ENCODE measurements around the gene NSUN2. TPM values are rescaled to one million over a fixed set of nuclear protein-coding genes. Genes with fewer than 3 reads are reported as not detected.
A peak's percentile ranks its signal among the peaks of the same experiment; 100 is the strongest.

NSUN2 gene
- total and polyA plus RNA-seq, 2 of the 4 experiments (the other 2 are of a cell fraction) = 51.1 to 61.1 TPM

- Histone ChIP-seq H3K4ac (ENCODE audit: low read depth, low read length) (no peak overlapping the region), H4K20me1 (ENCODE audit: insufficient read depth, low read length) (no peaks in the 10 kb centered on the region), H3K18ac (ENCODE audit: low read depth, low read length) (no peak overlapping the region), H2AK9ac (replicated peaks; ENCODE audit: low read depth, low read length, poor library complexity) (peak overlapping the region; percentile 42), H3K9me1 (ENCODE audit: insufficient read depth, low read length) (no peaks in the 10 kb centered on the region), H2BK20ac (ENCODE audit: low read depth, low read length) (no peak overlapping the region), H4K8ac (ENCODE audit: low read depth in 2 of 2, low read length in 2 of 2) (no peak overlapping the region), H3K9me3 (ENCODE audit: control insufficient read depth, insufficient read depth, low read length) (no peaks in the 10 kb centered on the region), H4K91ac (ENCODE audit: insufficient read depth, low read depth, low read length) (no peak overlapping the region), H3K27ac (ENCODE audit: insufficient read depth, low read length) (no peak overlapping the region), H3K9ac (ENCODE audit: low read depth, low read length) (no peak overlapping the region), H3K56ac (ENCODE audit: extremely low read depth, insufficient read depth, low read length) (no peak overlapping the region), H2BK120ac (ENCODE audit: low read depth, low read length) (no peak overlapping the region), H3K36me3 (ENCODE audit: control insufficient read depth, insufficient read depth, low read length) (no peaks in the 10 kb centered on the region), H3K79me1 (ENCODE audit: low read depth in 1 of 2, low read length in 2 of 2) (no peaks in the 10 kb centered on the region), H3K27me3 (ENCODE audit: control insufficient read depth, insufficient read depth, low read length) (peaks cover 51% of the 10 kb centered on the region), H3K14ac (replicated peaks; ENCODE audit: low read depth, low read length) (no peak overlapping the region), H3K4me2 (ENCODE audit: low read depth, low read length) (peak overlapping the region; percentile 76; the same call in 1 of the 2 replicates), H2BK5ac (ENCODE audit: low read depth, low read length, poor library complexity, severe bottlenecking) (no peak overlapping the region), H2BK15ac (ENCODE audit: low read depth, low read length) (no peak overlapping the region), H2AFZ (replicated peaks; ENCODE audit: low read length, poor library complexity) (peak overlapping the region; percentile 84), H3K4me3 (ENCODE audit: insufficient read depth, low read depth, low read length) (peak overlapping the region; percentile 33; the same call in 1 of the 2 replicates), H4K5ac (ENCODE audit: low read depth, low read length) (no peak overlapping the region), H3K4me1 (ENCODE audit: control insufficient read depth, insufficient read depth, low read length) (peaks cover 5% of the 10 kb centered on the region; the same call in 1 of the 2 replicates), H3K23ac (ENCODE audit: low read depth, low read length) (no peak overlapping the region), H2AK5ac (ENCODE audit: low read depth, low read length) (no peak overlapping the region)
- POLR2A ChIA-PET (ENCODE audit: unreplicated experiment) = no interaction called here
- TF ChIP-seq CTCF (conservative IDR thresholded peaks at IDR 0.05; ENCODE audit: low read depth, low read length) = peak; percentile 48
- TF ChIP-seq POLR2A (IDR thresholded peaks at IDR 0.05; ENCODE audit: low read depth, low read length) = no peak
- 0 out of 2 replicates have a peak, but pooled peaks have one; percentile 15 for TF ChIP-seq RAD21 (IDR thresholded peaks at IDR 0.05; ENCODE audit: low read length)
- peak; percentile 25; the same call in 1 of the 2 replicates for TF ChIP-seq SMC3 (IDR thresholded peaks at IDR 0.05; ENCODE audit: low read depth, low read length)
- ATAC-seq (ENCODE audit: low read depth) (peak; percentile 97), DNase-seq (no peak)
- in situ Hi-C loops (cut with MboI; ENCODE audit: low sequenced_read_pairs) (no loop called here), dilution Hi-C loops (cut with HindIII; ENCODE audit: low sequenced_read_pairs, unreplicated experiment) (no loop called here), intact Hi-C loops (cut with micrococcal nuclease) (no loop called here)
- 2% methylated on average over 7 of the region's 85 CpGs; no CpG with 5 or more reads in 1 of the 2 experiments for WGBS, 2 experiments (ENCODE audit: extremely low coverage in 2 of 2, insufficient read length in 1 of 2)
- no TSS peak for BruUV-seq (replicated peaks)
- CTCF ChIA-PET = interaction anchor here (0.6 kb wide), 1 partner anchor 261 kb away, joined by 3 read pairs; no protein-coding TSS in a partner anchor
Observed at GRCh38 chr5:6583049-6583880, 49.6 kb downstream of the NSUN2 start.
